AG08395 (cell line): ENCODE measurements around the gene RDH13.
"Not testable (repeated sequence)": the region's sequence is repeated elsewhere in the genome, so short reads cannot be mapped to it uniquely, and the experiment has no call there.

ENCODE experiments used
- DNase-seq: peaks from one replicate; pipeline ENCODE4 v3.0.0; 2012; ENCODE audit warnings: mixed read lengths, low spot score

Gene RDH13

GRCh38 chr19:55062735-55063491, at the start of gene RDH13:
TSS of gene RDH13 (minus strand) at chr19:55063148. CDS start at chr19:55063032, 116 bp downstream.
- DNase-seq: peak; percentile 99

- no peak for DNase-seq
These were observed 49.4 kb upstream of the RDH13 start for GRCh38 chr19:55112246-55112776.

- DNase-seq: no peak
These were observed 48.4 kb upstream of the RDH13 start for GRCh38 chr19:55111238-55111831.

GRCh38 chr19:55109527-55110291, 46.8 kb upstream of the RDH13 start:
- DNase-seq: no peak

GRCh38 chr19:55107252-55107651, 44.3 kb upstream of the RDH13 start:
- DNase-seq: not testable (repeated sequence)

DNA sequence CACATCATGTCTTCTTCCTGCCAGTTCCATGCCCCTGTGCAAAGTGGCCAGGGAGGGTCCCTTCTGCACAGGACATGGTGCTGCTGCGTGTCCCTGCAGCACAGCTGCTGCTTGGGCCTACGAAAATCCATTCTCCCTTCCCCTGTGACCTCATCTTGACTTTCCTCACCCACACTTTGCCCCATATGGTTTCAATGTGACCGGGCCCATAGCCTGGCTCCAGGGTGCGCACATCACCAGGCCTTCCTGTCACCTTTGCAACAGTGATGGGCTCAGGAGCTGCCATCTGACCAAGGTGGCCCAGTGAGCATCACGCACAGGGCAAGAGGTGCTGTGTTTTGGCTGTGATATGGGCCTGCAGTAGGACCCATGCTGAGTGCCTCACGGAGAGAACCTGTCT, 43.6 kb upstream of the RDH13 start:
- no peak for DNase-seq

DNA sequence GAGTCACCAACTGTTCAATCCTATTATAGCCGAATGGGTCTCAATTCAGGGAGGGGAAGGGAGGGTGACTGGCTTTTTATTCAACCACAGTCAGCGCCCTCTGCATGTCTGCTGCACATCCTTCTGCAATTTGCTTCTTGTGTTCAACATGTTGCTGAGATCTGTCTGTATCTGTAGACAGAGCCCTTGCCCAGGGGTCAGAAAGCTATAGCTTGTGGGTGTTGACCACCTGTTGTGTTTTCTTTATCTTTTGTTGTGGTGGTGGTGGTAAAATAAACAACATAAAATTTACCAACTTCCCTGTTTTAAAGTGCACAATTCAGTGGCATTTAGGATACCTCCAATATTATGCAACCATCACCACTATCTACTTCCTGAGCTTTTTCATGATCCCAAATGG, 42.3 kb upstream of the RDH13 start:
- DNase-seq: no peak

DNA sequence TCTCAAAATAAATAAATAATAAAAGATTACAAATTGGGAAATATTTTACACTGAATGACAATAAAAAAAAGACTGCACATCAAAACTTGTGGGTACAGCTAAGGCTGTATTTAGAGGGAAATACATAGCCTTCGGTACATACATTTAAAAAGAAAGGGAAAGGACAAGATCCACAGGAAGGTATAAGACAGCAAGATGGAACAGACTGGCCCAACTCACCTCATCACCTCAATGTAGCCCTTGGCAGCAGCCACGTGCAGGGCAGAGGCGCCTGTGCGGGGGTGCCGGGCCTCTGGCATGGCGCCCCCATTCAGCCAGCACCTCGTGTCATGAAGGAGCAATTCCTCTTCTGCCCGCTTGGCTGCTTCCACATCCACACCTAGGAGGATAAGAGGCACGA, 40.2 kb upstream of the RDH13 start:
- no peak for DNase-seq

DNA sequence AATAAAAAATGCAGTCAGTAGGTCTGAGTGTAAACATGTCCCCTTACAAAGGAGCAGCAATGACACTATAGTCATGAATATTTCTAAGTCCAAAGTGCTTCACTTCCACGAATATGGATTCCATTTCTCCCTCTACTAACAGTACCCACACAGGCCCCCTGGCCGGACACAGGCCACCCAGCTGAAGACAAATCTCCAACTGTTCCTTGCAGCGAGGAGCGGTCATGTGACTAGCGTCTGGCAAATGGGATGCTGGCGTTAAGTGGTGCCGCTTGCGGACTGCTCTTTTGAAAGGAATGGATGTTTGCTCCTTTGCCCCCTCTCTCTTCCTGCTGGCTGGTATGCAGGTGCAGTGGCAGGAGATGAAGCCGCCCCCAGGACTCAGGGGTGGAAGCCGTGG, 38.3 kb upstream of the RDH13 start:
- no peak for DNase-seq

GRCh38 chr19:55099557-55100506, 36.9 kb upstream of the RDH13 start:
- DNase-seq: no peak

DNA sequence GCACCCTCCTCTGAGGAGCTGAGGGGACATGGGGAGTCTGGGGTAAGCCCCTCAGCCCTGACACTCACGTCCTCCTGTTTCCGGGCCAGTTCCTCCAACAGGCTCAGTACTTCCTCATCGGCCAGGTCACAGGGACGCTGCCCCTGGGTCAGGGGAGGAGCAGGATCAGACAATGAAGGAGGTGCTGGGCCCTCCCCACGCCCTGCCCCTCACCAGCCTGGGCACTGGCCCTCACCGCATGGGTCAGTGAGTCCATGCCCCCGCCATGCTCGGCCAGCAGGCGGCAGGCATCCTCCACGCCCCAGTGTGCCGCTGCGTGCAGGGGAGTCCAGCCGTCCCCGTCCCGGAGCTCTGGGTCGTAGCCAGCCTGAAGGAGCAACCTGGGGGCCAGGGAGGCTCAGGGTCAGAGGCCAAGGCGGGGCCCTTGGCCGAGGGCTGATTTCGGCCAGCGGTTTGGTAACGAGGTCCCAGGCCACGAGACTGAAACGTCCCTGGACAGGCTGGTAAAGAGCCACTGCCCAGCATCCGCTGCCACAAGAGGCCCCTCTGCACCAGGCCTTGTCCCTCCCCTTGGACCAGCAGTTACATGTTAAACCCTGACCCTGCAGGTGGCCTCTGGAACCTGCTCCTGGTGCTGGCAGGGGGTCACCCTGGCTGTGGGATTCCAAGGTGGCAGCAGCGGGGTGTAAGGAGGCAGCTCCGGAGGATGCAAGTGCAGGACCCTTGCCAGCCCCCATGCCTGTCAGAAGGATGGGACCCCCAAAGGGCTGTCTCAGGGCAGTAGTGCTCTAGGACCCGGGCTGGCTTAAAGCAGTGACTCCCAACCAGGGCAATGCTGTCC, 36.0 kb upstream of the RDH13 start:
- DNase-seq: no peak

DNA sequence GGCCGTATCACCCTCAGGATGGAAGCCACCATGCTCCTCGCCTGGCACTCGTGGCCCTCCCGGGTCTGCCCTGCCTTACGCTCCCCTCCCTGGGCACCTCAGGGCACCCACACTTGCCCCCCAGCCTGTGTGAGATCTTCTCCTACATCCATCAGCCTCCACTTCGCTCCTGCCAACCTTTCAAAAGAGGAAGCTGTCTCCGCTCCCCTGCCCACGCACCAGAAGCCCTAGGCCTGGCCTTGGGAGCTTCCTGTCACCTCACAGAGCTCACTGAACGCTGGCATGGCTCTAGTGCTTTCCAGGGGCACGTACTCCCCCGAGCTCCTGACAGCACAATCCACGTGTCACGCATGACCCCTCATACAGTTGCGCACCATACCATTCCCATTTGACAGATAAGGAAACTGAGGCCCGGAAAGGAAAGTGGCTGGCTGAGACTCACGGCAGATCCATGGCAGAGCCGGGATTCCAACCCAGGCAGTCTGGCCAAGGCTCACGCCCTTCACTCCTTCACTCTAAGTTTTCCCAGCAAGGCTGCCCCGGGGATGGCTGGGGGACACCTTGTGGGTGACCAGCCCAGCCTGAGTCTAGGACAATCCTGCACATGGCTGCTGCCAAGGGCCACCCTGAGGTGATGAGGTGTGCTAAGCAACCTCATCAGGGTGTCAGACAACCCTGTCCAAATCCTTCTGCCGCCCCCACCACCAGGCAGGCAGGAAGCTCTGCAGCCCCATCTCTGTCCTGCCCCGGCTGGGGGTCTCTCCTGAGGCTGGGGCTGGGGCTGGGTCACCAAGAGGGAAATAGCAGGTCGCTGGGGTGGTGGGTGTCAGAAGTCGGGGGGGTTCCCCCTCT, 35.1 kb upstream of the RDH13 start:
- DNase-seq: no peak

DNA sequence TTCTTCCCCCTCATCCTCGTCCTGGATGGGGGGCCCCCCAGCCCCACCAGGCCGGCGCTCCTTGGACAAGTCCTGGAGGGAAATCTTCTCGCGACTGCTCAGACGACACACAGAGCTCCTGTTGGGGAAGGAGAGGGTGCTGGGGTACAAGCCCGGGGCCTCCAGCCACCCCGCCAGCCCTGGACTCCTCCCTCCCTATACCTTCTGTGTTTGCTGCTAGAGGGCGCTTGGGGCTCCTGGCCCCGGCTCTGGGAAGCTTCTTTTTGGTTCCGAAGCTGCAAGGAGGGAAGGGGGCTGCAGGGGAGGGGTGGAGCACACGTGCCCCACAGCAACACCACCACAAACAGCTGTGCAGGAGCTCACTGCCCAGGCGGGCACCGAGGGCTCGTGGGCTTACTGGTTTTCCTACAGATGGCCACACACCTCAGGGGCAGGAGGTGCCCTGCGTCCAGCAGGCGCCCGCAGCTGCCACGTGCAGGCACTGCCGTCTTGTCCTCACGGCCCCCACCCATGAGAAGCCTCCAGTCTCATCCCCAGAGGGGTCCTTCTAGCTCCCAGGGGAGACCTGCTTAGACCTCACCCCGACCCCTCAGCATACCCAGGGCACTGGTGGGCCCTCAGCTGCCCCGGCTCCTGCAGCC, 33.2 kb upstream of the RDH13 start:
- no peak for DNase-seq

GRCh38 chr19:55095260-55096060, 32.5 kb upstream of the RDH13 start:
- no peak for DNase-seq

GRCh38 chr19:55094456-55095259, 31.7 kb upstream of the RDH13 start:
- no peak for DNase-seq

GRCh38 chr19:55092423-55093318, 29.7 kb upstream of the RDH13 start:
- no peak for DNase-seq

DNA sequence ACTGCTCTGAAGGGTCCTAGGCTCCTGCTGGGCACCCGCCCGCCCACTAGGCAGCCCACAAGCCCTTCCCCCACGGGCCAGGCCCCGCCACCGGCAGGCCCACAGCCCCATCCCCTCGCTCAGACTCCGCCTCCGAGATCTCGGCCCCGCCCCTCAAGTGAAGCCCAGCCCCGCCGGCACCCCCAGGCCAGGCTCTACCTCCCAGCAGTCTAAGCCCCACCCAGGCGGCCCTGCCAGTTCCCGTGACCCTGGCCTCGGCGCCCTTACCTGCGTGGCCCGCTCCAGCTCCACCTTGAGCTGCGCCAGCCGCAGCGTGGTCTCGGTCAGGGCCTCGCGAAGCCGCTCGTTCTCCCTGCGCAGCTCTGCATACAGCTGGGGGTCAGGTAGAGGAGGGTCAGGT, 29.0 kb upstream of the RDH13 start:
- no peak for DNase-seq
